PC-3 (cell line): ENCODE data around the gene APOL1.

ENCODE experiments used
- EZH2phosphoT487 ChIP-seq: fragments of 300-600 bp; sonication (generic); IDR thresholded peaks from 2 replicates; pipeline ENCODE4 v1.6.1; 2018; ENCODE audit warnings: mild to moderate bottlenecking, antibody characterized with exemption, low read length, borderline replicate concordance
- TF ChIP-seq, protein P1 (sequence below): fragments of 300-600 bp; sonication (generic); conservative IDR thresholded peaks from 2 replicates; pipeline ENCODE4 v1.5.1; 2017; ENCODE audit warnings: antibody characterized with exemption, low read depth, mild to moderate bottlenecking, low read length

DNA sequence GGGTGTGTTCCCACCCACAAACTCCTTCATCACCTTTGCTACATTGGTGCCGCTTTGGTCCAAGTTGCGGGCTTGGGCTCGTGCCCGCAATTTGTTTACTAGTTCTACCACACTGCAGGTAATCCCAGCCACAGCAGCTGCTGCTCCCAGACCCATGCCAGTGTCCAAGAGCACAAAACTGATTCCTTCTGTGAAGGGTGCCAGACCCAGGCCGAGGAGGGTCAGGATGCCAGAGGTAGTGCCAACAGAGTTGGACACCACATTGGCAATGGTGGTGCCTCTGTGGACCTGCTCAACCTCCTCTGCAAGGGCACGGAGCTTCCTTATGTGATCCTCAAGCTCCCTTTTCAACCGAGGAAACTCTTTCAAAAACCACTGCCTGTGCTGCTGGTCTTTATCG lies 25.1 kb upstream of the APOL1 start:
- TF ChIP-seq, protein P1, sequence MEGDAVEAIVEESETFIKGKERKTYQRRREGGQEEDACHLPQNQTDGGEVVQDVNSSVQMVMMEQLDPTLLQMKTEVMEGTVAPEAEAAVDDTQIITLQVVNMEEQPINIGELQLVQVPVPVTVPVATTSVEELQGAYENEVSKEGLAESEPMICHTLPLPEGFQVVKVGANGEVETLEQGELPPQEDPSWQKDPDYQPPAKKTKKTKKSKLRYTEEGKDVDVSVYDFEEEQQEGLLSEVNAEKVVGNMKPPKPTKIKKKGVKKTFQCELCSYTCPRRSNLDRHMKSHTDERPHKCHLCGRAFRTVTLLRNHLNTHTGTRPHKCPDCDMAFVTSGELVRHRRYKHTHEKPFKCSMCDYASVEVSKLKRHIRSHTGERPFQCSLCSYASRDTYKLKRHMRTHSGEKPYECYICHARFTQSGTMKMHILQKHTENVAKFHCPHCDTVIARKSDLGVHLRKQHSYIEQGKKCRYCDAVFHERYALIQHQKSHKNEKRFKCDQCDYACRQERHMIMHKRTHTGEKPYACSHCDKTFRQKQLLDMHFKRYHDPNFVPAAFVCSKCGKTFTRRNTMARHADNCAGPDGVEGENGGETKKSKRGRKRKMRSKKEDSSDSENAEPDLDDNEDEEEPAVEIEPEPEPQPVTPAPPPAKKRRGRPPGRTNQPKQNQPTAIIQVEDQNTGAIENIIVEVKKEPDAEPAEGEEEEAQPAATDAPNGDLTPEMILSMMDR, result no peak
- TF ChIP-seq EZH2phosphoT487, result no peak
